ENCODE results near the gene PRR33. TPM values are rescaled to one million over a fixed set of nuclear protein-coding genes. Genes with fewer than 3 reads are reported as not detected.

Gene PRR33
- total and polyA plus RNA-seq, 2 donors (not counting 3 experiments of a cell fraction or from before 2014, with no cell fraction given), result not detected

DNA sequence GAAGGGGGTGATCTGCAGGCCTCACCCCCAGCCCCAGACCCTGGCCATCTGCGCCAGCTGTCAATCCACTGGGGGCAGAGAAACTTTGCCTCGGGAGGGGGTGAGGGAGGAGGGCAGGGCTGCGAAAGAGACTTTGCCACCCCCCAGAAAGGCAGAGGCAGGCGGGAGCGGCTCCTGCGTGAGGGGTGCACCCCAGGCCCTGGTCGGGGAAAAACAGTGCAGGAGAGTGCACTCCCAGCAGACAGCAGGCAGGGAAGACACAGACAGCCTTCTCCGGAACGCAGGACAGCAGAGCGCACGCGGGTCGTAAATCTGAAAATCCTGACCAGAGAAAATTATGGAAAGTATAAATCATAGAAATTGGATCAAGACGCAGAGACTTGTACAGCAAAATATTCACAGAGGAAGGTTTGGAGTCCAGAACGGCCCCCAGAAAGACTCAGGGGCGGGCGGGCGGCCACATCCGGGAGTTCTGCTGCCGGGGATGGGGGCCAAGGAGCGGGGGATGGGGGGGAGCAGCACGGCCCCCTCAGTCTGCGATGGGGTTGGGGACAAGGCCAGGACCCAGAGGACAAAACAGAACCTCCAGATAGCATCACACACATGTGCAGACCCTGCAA, 47.4 kb upstream of the PRR33 start:
- CTCF ChIA-PET, result interaction anchor here (1.5 kb wide), 1 partner anchor 28 kb away, joined by 4 read pairs; no protein-coding TSS in a partner anchor
- Histone ChIP-seq H3K9ac (replicated peaks; ENCODE audit: extremely low read depth, insufficient read depth, low read length) (no peak overlapping the region), H3K27me3 (ENCODE audit: control insufficient read depth in 2 of 2, insufficient read depth in 2 of 2, low read length in 2 of 2) (no peaks in the 10 kb centered on the region), H3K27ac (ENCODE audit: insufficient read depth, low read depth, low read length) (no peak overlapping the region), H3K4me3 (replicated peaks in 1 of 3; ENCODE audit: insufficient read depth in 1 of 3, low read depth in 1 of 3, low read length in 3 of 3) (no peak overlapping the region), H3K9me3 (replicated peaks; ENCODE audit: control insufficient read depth, insufficient read depth, low read length) (no peaks in the 10 kb centered on the region), H3K4me2 (ENCODE audit: insufficient read depth, low read length) (no peak overlapping the region), H3K4me1 (ENCODE audit: control insufficient read depth, extremely low read depth, insufficient read depth, low read length) (no peaks in the 10 kb centered on the region), H3K79me2 (ENCODE audit: control insufficient read depth, insufficient read depth, low read length) (no peaks in the 10 kb centered on the region), H4K20me1 (replicated peaks; ENCODE audit: control insufficient read depth, extremely low read depth, insufficient read depth, low read length) (no peaks in the 10 kb centered on the region), H3K9me1 (replicated peaks; ENCODE audit: control insufficient read depth, extremely low read depth, insufficient read depth, low read length) (no peaks in the 10 kb centered on the region), H2AFZ (ENCODE audit: low read depth, low read length) (no peak overlapping the region), H3K36me3 (ENCODE audit: control insufficient read depth in 2 of 2, extremely low read depth in 1 of 2, insufficient read depth in 2 of 2, low read length in 2 of 2) (no peaks in the 10 kb centered on the region)
- intact Hi-C loops (cut with micrococcal nuclease), result no loop called here
- TF ChIP-seq EZH2 (IDR thresholded peaks at IDR 0.05; ENCODE audit: borderline replicate concordance, low read depth, low read length, severe bottlenecking) (no peak), MAX (IDR thresholded peaks at IDR 0.05; ENCODE audit: insufficient read depth, insufficient read length) (no peak), GATA2 (IDR thresholded peaks at IDR 0.05; ENCODE audit: insufficient read depth, insufficient read length, low read depth, low read length) (no peak), POLR2AphosphoS5 (IDR thresholded peaks at IDR 0.05; ENCODE audit: insufficient read depth, low read depth, low read length) (no peak), MYC (IDR thresholded peaks at IDR 0.05; ENCODE audit: low read depth, low read length) (no peak), FOS (IDR thresholded peaks at IDR 0.05; ENCODE audit: borderline replicate concordance, insufficient read depth, low read length) (no peak), POLR2A (IDR thresholded peaks at IDR 0.05; ENCODE audit: low read depth, low read length) (no peak), JUN (IDR thresholded peaks at IDR 0.05; ENCODE audit: borderline replicate concordance, insufficient read depth, insufficient read length, low read depth) (no peak)
- TF ChIP-seq, protein P1, sequence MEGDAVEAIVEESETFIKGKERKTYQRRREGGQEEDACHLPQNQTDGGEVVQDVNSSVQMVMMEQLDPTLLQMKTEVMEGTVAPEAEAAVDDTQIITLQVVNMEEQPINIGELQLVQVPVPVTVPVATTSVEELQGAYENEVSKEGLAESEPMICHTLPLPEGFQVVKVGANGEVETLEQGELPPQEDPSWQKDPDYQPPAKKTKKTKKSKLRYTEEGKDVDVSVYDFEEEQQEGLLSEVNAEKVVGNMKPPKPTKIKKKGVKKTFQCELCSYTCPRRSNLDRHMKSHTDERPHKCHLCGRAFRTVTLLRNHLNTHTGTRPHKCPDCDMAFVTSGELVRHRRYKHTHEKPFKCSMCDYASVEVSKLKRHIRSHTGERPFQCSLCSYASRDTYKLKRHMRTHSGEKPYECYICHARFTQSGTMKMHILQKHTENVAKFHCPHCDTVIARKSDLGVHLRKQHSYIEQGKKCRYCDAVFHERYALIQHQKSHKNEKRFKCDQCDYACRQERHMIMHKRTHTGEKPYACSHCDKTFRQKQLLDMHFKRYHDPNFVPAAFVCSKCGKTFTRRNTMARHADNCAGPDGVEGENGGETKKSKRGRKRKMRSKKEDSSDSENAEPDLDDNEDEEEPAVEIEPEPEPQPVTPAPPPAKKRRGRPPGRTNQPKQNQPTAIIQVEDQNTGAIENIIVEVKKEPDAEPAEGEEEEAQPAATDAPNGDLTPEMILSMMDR (IDR thresholded peaks at IDR 0.05; ENCODE audit: extremely low read depth in 1 of 2, insufficient read depth in 1 of 2, low read depth in 1 of 2, low read length in 2 of 2), result no peak
- no TSS peak for BruUV-seq (replicated peaks)
- FAIRE-seq, result no peak
- POLR2A ChIA-PET, result no interaction called here
- dilution Hi-C loops (cut with MboI; ENCODE audit: extremely low pct_ligation_motif_present, low sequenced_read_pairs), result no loop called here
- DNase-seq (ENCODE audit: low read depth, low spot score), result no peak
